Measurements from ENCODE around the gene RTN4R.
"Not testable (repeated sequence)": the region's sequence is repeated elsewhere in the genome, so short reads cannot be mapped to it uniquely, and the experiment has no call there.

DNA sequence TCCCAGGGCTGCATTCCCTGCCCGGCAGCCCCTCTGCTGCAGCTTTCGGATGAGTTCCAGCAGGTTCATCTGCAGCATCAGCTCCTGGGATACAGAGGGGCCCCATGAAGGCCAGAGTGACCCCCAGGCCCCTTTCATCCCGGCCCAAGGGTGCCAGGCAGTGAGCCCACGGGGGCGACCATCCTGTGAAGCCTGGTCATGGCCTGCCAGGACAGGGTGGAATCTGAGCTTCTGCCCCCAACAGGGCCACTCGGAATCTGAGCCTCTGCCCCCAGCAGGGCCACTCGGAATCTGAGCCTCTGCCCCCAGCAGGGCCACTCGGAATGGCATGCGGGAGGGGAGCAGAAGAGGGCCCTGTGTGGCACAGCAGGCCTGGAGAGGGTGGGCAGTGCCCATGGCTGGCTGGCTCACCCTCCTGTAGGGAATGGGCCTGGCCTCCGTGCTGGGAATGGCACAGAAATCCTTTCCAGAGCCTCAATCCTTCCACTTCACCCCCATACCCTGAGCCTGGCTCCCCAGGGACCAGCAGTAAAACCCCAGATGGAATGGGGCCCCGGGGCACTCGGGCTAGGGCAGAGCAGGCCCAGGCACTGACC is 46.7 kb upstream of the RTN4R start:
- not testable (repeated sequence) for TF ChIP-seq TAF1 (CRISPR knock-in tag; IDR thresholded peaks at IDR 0.05); POLR2A (IDR thresholded peaks at IDR 0.05; ENCODE audit: insufficient read depth in 1 of 2, low read depth in 2 of 2, low read length in 2 of 2)

All from HepG2 (cell line).